HG02970 (cell line): Measurements from ENCODE around the gene MDM2.

ENCODE experiments used
- ATAC-seq: cut with Tn5 transposase; IDR thresholded peaks from one replicate; pipeline ENCODE4 v1.9.1; 2021; ENCODE audit warnings: mild to moderate bottlenecking, moderate library complexity, moderate number of reproducible peaks; ENCODE audit not compliant: unreplicated experiment, low FRiP score

The MDM2 gene

GRCh38 chr12:68896881-68897540 is 89.0 kb downstream of the MDM2 start:
- no peak for ATAC-seq

- ATAC-seq = no peak
These were observed 91.3 kb downstream of the MDM2 start for GRCh38 chr12:68899251-68899771.

- ATAC-seq = no peak
These were observed 92.3 kb downstream of the MDM2 start for GRCh38 chr12:68900241-68900640.
